ENCODE data around the gene COX7A2L. TPM values are rescaled to one million over a fixed set of nuclear protein-coding genes. Genes with fewer than 3 reads are reported as not detected.

COX7A2L gene
- total and polyA plus RNA-seq, 2 experiments from 2014 or later, result 112 to 149 TPM

DNA sequence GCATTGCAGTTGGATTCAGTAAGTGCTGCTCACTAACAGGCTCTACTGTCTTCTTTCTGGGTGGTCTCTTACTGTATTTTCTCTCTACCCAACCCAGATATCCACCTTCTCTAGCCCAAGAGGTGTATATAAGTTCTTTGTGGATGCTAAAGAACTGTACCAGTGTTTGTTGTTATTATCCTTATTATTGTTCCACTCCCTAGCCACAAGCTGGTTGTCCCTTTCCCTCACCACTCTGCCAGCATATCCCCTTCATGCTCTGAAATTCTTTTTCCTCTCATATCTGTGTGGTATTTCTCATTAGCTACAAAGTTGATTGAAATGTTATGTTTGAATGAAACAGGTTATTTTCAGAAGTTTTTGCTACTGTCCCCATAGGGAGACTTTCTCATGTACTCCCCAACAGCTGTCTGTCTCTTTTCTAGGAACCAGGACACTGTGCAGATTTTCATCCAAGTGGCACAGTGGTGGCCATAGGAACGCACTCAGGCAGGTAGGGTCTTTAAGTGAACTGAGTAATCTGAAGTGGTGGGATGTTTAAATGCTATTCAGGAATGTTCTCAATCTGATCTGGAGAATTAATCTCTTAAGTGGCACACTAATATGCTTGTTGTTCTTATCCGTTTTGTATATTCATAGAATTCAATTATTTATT lies 56.8 kb downstream of the COX7A2L start (continued):
- TF ChIP-seq, protein P1, sequence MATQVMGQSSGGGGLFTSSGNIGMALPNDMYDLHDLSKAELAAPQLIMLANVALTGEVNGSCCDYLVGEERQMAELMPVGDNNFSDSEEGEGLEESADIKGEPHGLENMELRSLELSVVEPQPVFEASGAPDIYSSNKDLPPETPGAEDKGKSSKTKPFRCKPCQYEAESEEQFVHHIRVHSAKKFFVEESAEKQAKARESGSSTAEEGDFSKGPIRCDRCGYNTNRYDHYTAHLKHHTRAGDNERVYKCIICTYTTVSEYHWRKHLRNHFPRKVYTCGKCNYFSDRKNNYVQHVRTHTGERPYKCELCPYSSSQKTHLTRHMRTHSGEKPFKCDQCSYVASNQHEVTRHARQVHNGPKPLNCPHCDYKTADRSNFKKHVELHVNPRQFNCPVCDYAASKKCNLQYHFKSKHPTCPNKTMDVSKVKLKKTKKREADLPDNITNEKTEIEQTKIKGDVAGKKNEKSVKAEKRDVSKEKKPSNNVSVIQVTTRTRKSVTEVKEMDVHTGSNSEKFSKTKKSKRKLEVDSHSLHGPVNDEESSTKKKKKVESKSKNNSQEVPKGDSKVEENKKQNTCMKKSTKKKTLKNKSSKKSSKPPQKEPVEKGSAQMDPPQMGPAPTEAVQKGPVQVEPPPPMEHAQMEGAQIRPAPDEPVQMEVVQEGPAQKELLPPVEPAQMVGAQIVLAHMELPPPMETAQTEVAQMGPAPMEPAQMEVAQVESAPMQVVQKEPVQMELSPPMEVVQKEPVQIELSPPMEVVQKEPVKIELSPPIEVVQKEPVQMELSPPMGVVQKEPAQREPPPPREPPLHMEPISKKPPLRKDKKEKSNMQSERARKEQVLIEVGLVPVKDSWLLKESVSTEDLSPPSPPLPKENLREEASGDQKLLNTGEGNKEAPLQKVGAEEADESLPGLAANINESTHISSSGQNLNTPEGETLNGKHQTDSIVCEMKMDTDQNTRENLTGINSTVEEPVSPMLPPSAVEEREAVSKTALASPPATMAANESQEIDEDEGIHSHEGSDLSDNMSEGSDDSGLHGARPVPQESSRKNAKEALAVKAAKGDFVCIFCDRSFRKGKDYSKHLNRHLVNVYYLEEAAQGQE (IDR thresholded peaks at IDR 0.05; ENCODE audit: unreplicated experiment), result no peak
- TF ChIP-seq POLR2AphosphoS5 (IDR thresholded peaks at IDR 0.05; ENCODE audit: low read depth), result no peak
- no peak for TF ChIP-seq JUNB (IDR thresholded peaks at IDR 0.05; ENCODE audit: unreplicated experiment)
- no peak for TF ChIP-seq EZH2phosphoT487 (IDR thresholded peaks at IDR 0.05; ENCODE audit: unreplicated experiment)
- TF ChIP-seq ZNF114 (CRISPR knock-in tag; IDR thresholded peaks at IDR 0.05), result no peak

DNA sequence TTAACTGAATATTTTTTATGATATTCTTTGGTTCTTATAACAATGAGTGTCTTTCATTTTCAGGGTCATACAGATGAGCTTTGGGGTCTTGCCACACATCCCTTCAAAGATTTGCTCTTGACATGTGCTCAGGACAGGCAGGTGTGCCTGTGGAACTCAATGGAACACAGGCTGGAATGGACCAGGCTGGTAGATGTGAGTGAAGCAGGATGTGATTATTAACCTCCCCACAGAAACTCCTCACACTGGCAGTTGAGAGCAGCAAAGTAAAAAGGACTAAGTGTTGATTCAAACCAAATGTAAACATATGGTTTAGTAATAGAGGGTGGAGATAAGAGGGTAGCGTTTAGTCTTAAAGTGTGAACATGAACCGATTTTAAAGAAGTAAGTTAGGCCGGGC lies 57.8 kb downstream of the COX7A2L start:
- Histone ChIP-seq H3K9me2 (ENCODE audit: insufficient read depth) (no peaks in the 10 kb centered on the region), H3K4me1 (ENCODE audit: insufficient read depth) (no peaks in the 10 kb centered on the region), H4K20me1 (replicated peaks; ENCODE audit: insufficient read depth) (no peaks in the 10 kb centered on the region), H3K27me3 (ENCODE audit: insufficient read depth) (no peaks in the 10 kb centered on the region), H3K27ac (ENCODE audit: low read depth) (no peak overlapping the region), H3K4me2 (no peak overlapping the region), H3K36me3 (ENCODE audit: insufficient read depth) (peaks cover 12% of the 10 kb centered on the region; the same call in 1 of the 2 replicates), H3K4me3 (no peak overlapping the region), H2AFZ (no peak overlapping the region), H3F3A (replicated peaks; ENCODE audit: low read depth) (no peaks in the 10 kb centered on the region), H3K79me2 (replicated peaks; ENCODE audit: insufficient read depth) (no peaks in the 10 kb centered on the region)
- no peak overlapping the region for H3K4me3 Mint-ChIP-seq
- DNase-seq (ENCODE audit: low spot score), result no peak
- H3K27me3 Mint-ChIP-seq (ENCODE audit: insufficient read depth, low read depth, poor library complexity), result no peaks in the 10 kb centered on the region
- no peaks in the 10 kb centered on the region for H3K4me1 Mint-ChIP-seq
- H3K36me3 Mint-ChIP-seq (ENCODE audit: low read depth), result peaks cover 33% of the 10 kb centered on the region
- no peaks in the 10 kb centered on the region for H3K9me3 Mint-ChIP-seq
- H3K27ac Mint-ChIP-seq, result no peak overlapping the region
- no peak for ATAC-seq
- TF ChIP-seq JUNB (IDR thresholded peaks at IDR 0.05; ENCODE audit: unreplicated experiment), result no peak
- TF ChIP-seq CREB1 (CRISPR knock-in tag; IDR thresholded peaks at IDR 0.05; ENCODE audit: low read depth), result no peak
- TF ChIP-seq, protein P2, sequence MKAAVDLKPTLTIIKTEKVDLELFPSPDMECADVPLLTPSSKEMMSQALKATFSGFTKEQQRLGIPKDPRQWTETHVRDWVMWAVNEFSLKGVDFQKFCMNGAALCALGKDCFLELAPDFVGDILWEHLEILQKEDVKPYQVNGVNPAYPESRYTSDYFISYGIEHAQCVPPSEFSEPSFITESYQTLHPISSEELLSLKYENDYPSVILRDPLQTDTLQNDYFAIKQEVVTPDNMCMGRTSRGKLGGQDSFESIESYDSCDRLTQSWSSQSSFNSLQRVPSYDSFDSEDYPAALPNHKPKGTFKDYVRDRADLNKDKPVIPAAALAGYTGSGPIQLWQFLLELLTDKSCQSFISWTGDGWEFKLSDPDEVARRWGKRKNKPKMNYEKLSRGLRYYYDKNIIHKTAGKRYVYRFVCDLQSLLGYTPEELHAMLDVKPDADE (IDR thresholded peaks at IDR 0.05), result no peak
- TF ChIP-seq ZNF331 (CRISPR knock-in tag; IDR thresholded peaks at IDR 0.05; ENCODE audit: low read depth), result no peak
- TF ChIP-seq EZH2phosphoT487 (IDR thresholded peaks at IDR 0.05; ENCODE audit: unreplicated experiment), result no peak
- TF ChIP-seq ZNF114 (CRISPR knock-in tag; IDR thresholded peaks at IDR 0.05), result no peak
- TF ChIP-seq, protein P1 (IDR thresholded peaks at IDR 0.05; ENCODE audit: unreplicated experiment), result no peak
- TF ChIP-seq NANOG (IDR thresholded peaks at IDR 0.05; ENCODE audit: borderline replicate concordance), result no peak
- TF ChIP-seq POLR2AphosphoS5 (IDR thresholded peaks at IDR 0.05; ENCODE audit: low read depth), result no peak
- no peak for TF ChIP-seq STAT1 (IDR thresholded peaks at IDR 0.05; ENCODE audit: unreplicated experiment)
- no peak for TF ChIP-seq EZH2 (IDR thresholded peaks at IDR 0.05; ENCODE audit: low read depth, unreplicated experiment)
